ENCODE measurements around the gene DELE1.

The DELE1 gene

DNA sequence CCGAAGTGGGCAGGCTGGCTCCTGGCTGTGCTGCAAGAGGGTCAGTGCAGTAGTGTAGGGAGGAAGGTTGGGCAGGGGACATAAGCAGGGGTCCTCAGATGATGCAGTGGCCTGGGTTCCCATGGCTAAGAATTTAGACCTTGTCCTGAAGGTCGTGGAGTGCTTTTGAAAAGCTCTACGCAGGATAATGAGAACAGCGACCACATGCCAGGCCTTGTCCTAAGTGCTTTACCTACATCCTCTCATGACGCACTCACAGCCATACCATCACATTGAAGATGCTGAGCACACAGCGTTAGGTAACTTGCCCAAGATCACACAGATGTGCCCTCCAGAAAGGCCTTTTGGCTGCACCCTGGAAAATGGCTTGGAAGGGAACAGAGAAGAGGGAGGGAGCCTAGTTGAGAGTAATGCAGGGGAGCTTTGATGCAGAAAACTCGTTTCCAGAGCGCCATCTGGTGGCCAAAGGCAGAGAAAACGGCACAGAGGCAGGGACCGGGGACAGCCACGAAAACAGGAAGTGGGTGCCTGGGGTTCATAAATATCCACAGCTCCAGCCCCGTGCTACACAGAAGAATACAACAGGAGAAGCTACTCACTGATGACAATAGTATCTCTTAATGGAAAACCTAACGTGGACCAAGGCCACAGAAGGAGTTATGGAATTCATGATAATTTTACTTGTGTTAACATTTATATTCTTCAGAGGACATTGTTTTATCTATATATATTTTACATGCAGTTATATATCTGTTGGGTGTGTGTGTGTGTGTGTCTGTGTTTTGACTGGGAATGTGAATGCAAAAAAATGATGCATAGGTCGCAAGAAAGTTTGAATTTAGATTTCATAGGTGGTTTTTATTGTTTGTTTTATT lies 37.0 kb downstream of the DELE1 start:
- TF ChIP-seq, protein P1, sequence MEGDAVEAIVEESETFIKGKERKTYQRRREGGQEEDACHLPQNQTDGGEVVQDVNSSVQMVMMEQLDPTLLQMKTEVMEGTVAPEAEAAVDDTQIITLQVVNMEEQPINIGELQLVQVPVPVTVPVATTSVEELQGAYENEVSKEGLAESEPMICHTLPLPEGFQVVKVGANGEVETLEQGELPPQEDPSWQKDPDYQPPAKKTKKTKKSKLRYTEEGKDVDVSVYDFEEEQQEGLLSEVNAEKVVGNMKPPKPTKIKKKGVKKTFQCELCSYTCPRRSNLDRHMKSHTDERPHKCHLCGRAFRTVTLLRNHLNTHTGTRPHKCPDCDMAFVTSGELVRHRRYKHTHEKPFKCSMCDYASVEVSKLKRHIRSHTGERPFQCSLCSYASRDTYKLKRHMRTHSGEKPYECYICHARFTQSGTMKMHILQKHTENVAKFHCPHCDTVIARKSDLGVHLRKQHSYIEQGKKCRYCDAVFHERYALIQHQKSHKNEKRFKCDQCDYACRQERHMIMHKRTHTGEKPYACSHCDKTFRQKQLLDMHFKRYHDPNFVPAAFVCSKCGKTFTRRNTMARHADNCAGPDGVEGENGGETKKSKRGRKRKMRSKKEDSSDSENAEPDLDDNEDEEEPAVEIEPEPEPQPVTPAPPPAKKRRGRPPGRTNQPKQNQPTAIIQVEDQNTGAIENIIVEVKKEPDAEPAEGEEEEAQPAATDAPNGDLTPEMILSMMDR (IDR thresholded peaks at IDR 0.05; ENCODE audit: insufficient read depth, low read length, poor library complexity, severe bottlenecking), result peak; percentile 86
- Histone ChIP-seq H3K36me3 (ENCODE audit: control insufficient read depth, insufficient read depth, low read length) (no peaks in the 10 kb centered on the region), H3K4me3 (replicated peaks; ENCODE audit: low read depth, low read length) (no peak overlapping the region), H3K27me3 (replicated peaks; ENCODE audit: control insufficient read depth, insufficient read depth, low read length) (no peaks in the 10 kb centered on the region)
- DNase-seq (ENCODE audit: extremely low read depth, insufficient read length), result peak; percentile 71

DNA sequence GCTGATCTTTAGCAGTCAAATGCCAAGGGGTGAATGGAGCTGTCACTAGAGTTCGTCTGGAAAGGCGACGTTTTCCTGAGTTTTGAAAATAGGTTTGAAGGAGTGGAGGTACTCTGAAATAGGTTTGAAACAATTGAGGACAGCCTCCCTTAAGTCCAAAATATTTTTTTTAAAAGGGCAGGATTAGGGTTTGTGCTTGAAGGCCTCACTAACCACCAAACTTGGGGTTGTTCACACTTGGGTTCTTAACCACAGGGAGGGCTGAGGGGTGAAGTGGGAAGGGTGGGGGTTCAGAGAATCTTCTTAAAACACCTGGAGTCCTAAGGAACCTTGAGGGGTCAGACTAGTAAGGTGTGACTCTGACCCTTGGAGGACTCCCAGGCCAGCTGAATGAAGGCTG lies 37.8 kb downstream of the DELE1 start:
- no peaks in the 10 kb centered on the region for H3K36me3 ChIP-seq (ENCODE audit: control insufficient read depth, insufficient read depth, low read length)
- no peak for DNase-seq (ENCODE audit: extremely low read depth, insufficient read length)
- TF ChIP-seq, protein P1 (IDR thresholded peaks at IDR 0.05; ENCODE audit: insufficient read depth, low read length, poor library complexity, severe bottlenecking), result no peak
- no peaks in the 10 kb centered on the region for H3K27me3 ChIP-seq (replicated peaks; ENCODE audit: control insufficient read depth, insufficient read depth, low read length)
- no peak overlapping the region for H3K4me3 ChIP-seq (replicated peaks; ENCODE audit: low read depth, low read length)

DNA sequence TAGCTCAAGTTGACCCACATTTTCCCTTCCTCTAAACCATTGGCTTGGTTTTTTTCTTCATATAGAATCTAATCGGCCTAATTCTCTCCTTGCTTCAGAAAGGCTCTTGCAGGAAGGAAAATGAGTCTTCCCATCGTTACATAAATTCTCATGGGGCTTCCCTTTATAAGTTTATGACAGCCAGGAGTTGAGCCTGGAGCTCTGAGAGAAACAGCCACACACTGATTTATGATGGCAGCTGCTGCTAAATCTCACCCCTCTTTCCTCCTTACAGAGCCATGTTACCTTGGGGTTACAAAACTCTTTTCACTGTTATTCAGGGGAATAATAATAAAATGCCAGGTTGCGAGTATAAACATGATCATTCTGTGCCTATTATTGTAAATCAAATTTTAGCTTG lies 40.0 kb downstream of the DELE1 start:
- no peaks in the 10 kb centered on the region for H3K36me3 ChIP-seq (ENCODE audit: control insufficient read depth, insufficient read depth, low read length)
- H3K4me3 ChIP-seq (replicated peaks; ENCODE audit: low read depth, low read length), result no peak overlapping the region
- DNase-seq (ENCODE audit: extremely low read depth, insufficient read length), result no peak
- TF ChIP-seq, protein P1 (IDR thresholded peaks at IDR 0.05; ENCODE audit: insufficient read depth, low read length, poor library complexity, severe bottlenecking), result no peak
- H3K27me3 ChIP-seq (replicated peaks; ENCODE audit: control insufficient read depth, insufficient read depth, low read length), result no peaks in the 10 kb centered on the region

DNA sequence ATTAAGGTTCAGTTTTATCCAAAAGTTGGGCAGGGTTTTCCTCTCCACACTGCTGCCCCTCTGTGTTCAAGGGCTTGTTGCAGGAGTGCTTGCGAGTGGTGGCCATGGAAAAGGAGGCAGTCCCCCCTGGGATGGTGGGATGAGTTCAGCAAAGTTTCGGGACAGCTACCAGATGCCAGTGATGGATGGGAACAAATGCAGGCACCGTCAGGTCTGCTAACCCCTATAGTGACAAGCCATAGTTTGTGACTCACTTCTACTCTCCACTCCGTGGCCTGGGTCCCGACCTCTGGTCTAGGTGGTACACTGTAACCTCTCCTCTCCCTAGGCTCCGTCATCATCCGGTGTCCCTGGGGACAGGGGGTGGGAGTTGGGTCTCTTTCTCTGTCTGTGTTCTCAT lies 41.4 kb downstream of the DELE1 start:
- no peak for DNase-seq (ENCODE audit: extremely low read depth, insufficient read length)
- H3K27me3 ChIP-seq (replicated peaks; ENCODE audit: control insufficient read depth, insufficient read depth, low read length), result no peaks in the 10 kb centered on the region
- no peak overlapping the region for H3K4me3 ChIP-seq (replicated peaks; ENCODE audit: low read depth, low read length)
- TF ChIP-seq, protein P1 (IDR thresholded peaks at IDR 0.05; ENCODE audit: insufficient read depth, low read length, poor library complexity, severe bottlenecking), result no peak
- H3K36me3 ChIP-seq (ENCODE audit: control insufficient read depth, insufficient read depth, low read length), result no peaks in the 10 kb centered on the region

DNA sequence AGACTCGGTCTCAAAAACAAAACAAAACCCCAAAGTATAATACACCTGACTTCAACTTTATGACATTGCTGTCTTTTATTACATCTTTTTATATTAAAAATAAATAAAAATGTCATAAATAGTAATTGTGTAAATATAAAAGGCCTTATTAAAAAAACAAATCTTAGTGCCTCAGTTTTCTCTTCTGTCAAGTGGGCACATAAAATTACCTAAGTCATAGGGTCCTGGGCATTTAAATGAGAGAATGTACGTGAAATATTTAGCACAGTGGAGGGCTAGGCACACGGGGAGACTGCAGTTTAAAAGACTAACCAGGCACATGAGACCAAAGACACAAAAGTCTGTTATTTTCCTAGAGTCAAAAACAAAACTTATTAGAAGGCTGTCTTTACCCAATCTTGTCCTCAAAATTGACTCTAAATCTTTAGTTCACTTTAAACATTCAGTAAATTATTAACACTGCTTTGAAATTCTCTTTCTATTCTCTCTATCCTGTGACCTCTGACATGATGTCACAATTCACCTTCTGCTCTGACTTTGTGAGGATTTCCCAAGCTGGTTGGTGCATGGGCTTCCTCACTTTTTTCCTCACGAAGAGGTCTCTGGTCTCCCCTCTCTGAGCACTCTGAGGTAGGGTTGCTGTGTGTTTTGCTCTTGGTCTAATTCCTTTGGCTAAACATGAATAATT lies 42.7 kb downstream of the DELE1 start:
- no peak for DNase-seq (ENCODE audit: extremely low read depth, insufficient read length)

More for the DNA sequence above, 42.7 kb downstream of the DELE1 start:
- Histone ChIP-seq H3K27me3 (replicated peaks; ENCODE audit: control insufficient read depth, insufficient read depth, low read length) (no peaks in the 10 kb centered on the region), H3K4me3 (replicated peaks; ENCODE audit: low read depth, low read length) (no peak overlapping the region; the same call in 1 of the 2 replicates), H3K36me3 (ENCODE audit: control insufficient read depth, insufficient read depth, low read length) (no peaks in the 10 kb centered on the region)
- TF ChIP-seq, protein P1 (IDR thresholded peaks at IDR 0.05; ENCODE audit: insufficient read depth, low read length, poor library complexity, severe bottlenecking), result no peak

Measured in GM06990 (cell line).